ENCODE data around the gene TCEANC2. TPM values are rescaled to one million over a fixed set of nuclear protein-coding genes. Genes with fewer than 3 reads are reported as not detected.

Gene TCEANC2
- total and polyA plus RNA-seq, 8 donors = 1.1 to 3.8 (median 1.8) TPM

DNA sequence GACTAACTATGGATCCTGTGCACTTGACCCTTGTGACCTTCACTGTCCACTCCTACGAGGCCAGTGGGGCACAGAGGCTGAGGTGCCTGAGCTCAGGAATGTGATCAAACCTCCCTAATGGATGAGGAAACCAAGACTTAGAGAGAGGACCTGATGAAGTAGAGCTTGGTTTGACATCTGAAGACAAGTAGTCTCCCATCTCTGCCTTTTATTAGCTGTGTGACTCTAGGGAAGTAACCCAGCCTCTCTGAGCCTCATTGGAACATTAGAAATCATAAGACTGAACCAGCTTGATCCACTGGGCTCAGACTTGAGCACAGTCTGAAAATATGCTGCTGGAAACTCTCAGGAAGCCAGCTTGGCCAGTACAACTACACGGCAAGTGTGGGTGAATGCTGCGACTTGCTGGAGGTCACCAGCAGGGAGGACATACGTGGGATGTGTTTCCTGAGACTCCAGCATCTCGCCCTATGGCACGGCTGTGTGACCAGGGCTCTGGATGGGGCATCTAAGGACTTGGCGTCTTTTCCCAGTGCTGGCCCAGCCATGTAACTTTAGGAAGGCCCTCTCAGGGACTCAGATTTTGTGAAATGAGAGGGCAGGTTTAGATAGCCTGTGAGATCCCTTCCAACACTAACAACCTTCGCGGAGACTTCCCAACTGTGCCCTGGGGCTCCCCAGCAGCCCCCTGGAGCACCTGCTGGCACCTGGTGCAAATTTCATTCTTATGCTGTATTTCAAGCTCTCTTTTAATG, 88.9 kb downstream of the TCEANC2 start:
- Histone ChIP-seq H3K27me3 (no peaks in the 10 kb centered on the region), H3K27ac (no peak overlapping the region), H3K4me1 (no peaks in the 10 kb centered on the region), H3K4me3 (no peak overlapping the region), H3K9me3 (no peaks in the 10 kb centered on the region), H3K36me3 (no peaks in the 10 kb centered on the region)
- ATAC-seq (no peak), DNase-seq (no peak), FAIRE-seq (no peak)
- no peak for TF ChIP-seq CTCF (IDR thresholded peaks at IDR 0.05)
- intact Hi-C loops (cut with DNase I) = no loop called here
- 74 to 76% methylated on average over 9 of the region's 9 CpGs for WGBS, 2 donors

DNA sequence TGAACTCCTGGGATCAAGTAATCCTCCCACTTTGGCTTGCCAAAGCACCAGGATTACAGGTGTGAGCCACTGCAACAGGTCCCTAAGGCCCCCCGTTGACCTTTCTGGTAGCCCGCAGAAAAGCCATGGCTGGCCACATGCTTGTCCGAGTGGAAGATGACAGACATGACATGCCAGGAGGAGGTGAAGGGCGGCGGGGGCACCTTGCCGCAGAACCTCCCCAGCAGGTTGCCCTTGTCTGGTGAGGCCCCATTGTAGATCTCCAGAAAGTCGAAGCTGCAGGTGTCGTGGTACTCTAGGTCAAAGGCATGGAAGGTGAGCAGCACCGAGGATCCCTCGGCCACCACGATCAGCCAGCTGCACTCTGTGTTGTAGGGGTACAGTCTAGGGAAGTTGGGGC, 91.0 kb downstream of the TCEANC2 start:
- intact Hi-C loops (cut with DNase I) = no loop called here
- no peak overlapping the region for H3K27ac ChIP-seq
- FAIRE-seq = no peak
- H3K4me1 ChIP-seq = no peaks in the 10 kb centered on the region
- DNase-seq = no peak
- WGBS, 2 donors = 91 to 95% methylated on average over 11 of the region's 11 CpGs
- ATAC-seq = no peak
- H3K36me3 ChIP-seq = no peaks in the 10 kb centered on the region
- H3K9me3 ChIP-seq = no peaks in the 10 kb centered on the region
- no peak for TF ChIP-seq CTCF (IDR thresholded peaks at IDR 0.05)
- H3K4me3 ChIP-seq = no peak overlapping the region
- H3K27me3 ChIP-seq = no peaks in the 10 kb centered on the region

DNA sequence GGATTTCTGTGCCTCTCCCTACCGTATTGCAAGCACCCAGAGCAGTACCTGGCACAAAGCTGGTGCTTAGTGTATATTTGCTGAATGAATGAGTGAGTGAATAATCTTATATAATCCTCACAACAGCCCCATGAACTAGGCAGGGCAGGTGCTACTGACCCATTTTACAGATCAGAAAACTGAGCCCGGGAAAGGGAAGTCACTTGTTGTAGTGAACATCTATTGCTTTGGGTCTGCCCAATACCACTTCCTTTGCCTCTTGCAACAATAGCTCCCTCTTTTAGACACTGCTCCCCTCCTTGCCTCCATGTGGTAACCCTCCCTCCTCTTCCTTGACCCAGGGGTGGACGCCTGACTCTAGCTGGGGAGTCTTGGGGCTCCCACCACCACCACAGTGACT, 96.3 kb downstream of the TCEANC2 start:
- Histone ChIP-seq H3K9me3 (no peaks in the 10 kb centered on the region), H3K4me3 (no peak overlapping the region), H3K36me3 (no peaks in the 10 kb centered on the region), H3K27ac (no peak overlapping the region), H3K27me3 (no peaks in the 10 kb centered on the region), H3K4me1 (peaks cover 0 to 8% (median 7%) of the 10 kb centered on the region in 3 donors)
- intact Hi-C loops (cut with DNase I) = no loop called here
- FAIRE-seq (no peak), ATAC-seq (no peak), DNase-seq (no peak)
- WGBS, 2 donors = 92 to 100% methylated on average over 3 of the region's 3 CpGs
- TF ChIP-seq CTCF (IDR thresholded peaks at IDR 0.05) = no peak

- Histone ChIP-seq H3K27ac (no peak overlapping the region), H3K9me3 (no peaks in the 10 kb centered on the region), H3K36me3 (no peaks in the 10 kb centered on the region), H3K27me3 (no peaks in the 10 kb centered on the region), H3K4me3 (no peak overlapping the region), H3K4me1 (peaks cover 0 to 8% (median 7%) of the 10 kb centered on the region in 3 donors)
- ATAC-seq = no peak
- DNase-seq = no peak
- TF ChIP-seq CTCF (IDR thresholded peaks at IDR 0.05) = no peak
- 83 to 93% methylated on average over 5 of the region's 5 CpGs for WGBS, 2 donors
- intact Hi-C loops (cut with DNase I) = no loop called here
- FAIRE-seq = no peak
These were observed 97.6 kb downstream of the TCEANC2 start for GRCh38 chr1:54151013-54151412.

- no peak for DNase-seq
- H3K4me3 ChIP-seq = no peak within 1 kb of the TSS
These were observed 99.3 kb downstream of the TCEANC2 start, which contains the start of gene CDCP2 for GRCh38 chr1:54152696-54153095. Gene CDCP2, minus strand, starts transcription at chr1:54153000. Its CDS starts 78 bp downstream, at chr1:54152922.

More at GRCh38 chr1:54152696-54153095, 99.3 kb downstream of the TCEANC2 start, which contains the start of gene CDCP2:
- ATAC-seq = no peak
- H3K27ac ChIP-seq = peak within 1 kb of the TSS; percentile 6 to 60 (median 40)
- FAIRE-seq = no peak
- H3K27me3 ChIP-seq = no peaks in the 10 kb centered on the region
- peaks cover 0 to 8% (median 7%) of the 10 kb centered on the region in 3 donors for H3K4me1 ChIP-seq
- 92 to 95% methylated on average over 5 of the region's 5 CpGs for WGBS, 2 donors
- H3K9me3 ChIP-seq = no peaks in the 10 kb centered on the region
- no peak for TF ChIP-seq CTCF (IDR thresholded peaks at IDR 0.05)
- intact Hi-C loops (cut with DNase I) = no loop called here
- H3K36me3 ChIP-seq = no peaks in the 10 kb centered on the region
